HK-2 (cell line): ENCODE results near the gene ZNF586.
A peak's percentile ranks its signal among the peaks of the same experiment; 100 is the strongest.
"Not testable (repeated sequence)": the region's sequence is repeated elsewhere in the genome, so short reads cannot be mapped to it uniquely, and the experiment has no call there.

ENCODE experiments used
- DNase-seq: peaks from one replicate; pipeline ENCODE4 v3.0.0-alpha.2; 2018; ENCODE audit not compliant: unreplicated experiment

Gene ZNF586

GRCh38 chr19:57796580-57796979 lies 27.1 kb downstream of the ZNF586 start:
- not testable (repeated sequence) for DNase-seq

GRCh38 chr19:57800696-57801095 lies 31.2 kb downstream of the ZNF586 start:
- no peak for DNase-seq

- DNase-seq, result no peak
These were observed 32.8 kb downstream of the ZNF586 start for GRCh38 chr19:57802269-57802668.

- no peak for DNase-seq
These were observed 33.8 kb downstream of the ZNF586 start for GRCh38 chr19:57803265-57803593.

- DNase-seq, result peak; percentile 79
These were observed 34.3 kb downstream of the ZNF586 start for GRCh38 chr19:57803594-57804325.

- no peak for DNase-seq
These were observed 38.1 kb downstream of the ZNF586 start for GRCh38 chr19:57807541-57807940.

- DNase-seq, result not testable (repeated sequence)
These were observed 41.2 kb downstream of the ZNF586 start for GRCh38 chr19:57810410-57811295.

GRCh38 chr19:57812226-57812625 lies 42.8 kb downstream of the ZNF586 start:
- DNase-seq, result no peak

- not testable (repeated sequence) for DNase-seq
These were observed 43.7 kb downstream of the ZNF586 start for GRCh38 chr19:57812975-57813820.

- DNase-seq, result no peak
These were observed 44.5 kb downstream of the ZNF586 start for GRCh38 chr19:57813919-57814504.

GRCh38 chr19:57814505-57815246 lies 45.2 kb downstream of the ZNF586 start, which contains the start of gene ZNF552:
TSS of gene ZNF552 (minus strand) at chr19:57814913. CDS start at chr19:57814743, 170 bp downstream.
- DNase-seq, result peak; percentile 88

- no peak for DNase-seq
These were observed 46.0 kb downstream of the ZNF586 start for GRCh38 chr19:57815247-57816075.

- no peak for DNase-seq
These were observed 47.2 kb downstream of the ZNF586 start for GRCh38 chr19:57816652-57817051.

GRCh38 chr19:57817976-57818375 lies 48.5 kb downstream of the ZNF586 start:
- no peak for DNase-seq

GRCh38 chr19:57818378-57818777 lies 48.9 kb downstream of the ZNF586 start:
- DNase-seq, result no peak

GRCh38 chr19:57819475-57820148 lies 50.1 kb downstream of the ZNF586 start:
- DNase-seq, result peak; percentile 95

- no peak for DNase-seq
These were observed 51.1 kb downstream of the ZNF586 start for GRCh38 chr19:57820599-57820998.

GRCh38 chr19:57821095-57821494 lies 51.6 kb downstream of the ZNF586 start:
- DNase-seq, result not testable (repeated sequence)

GRCh38 chr19:57821501-57821900 lies 52.0 kb downstream of the ZNF586 start:
- DNase-seq, result not testable (repeated sequence)
